C4-2B (cell line): ENCODE data around the gene FFAR2.

ENCODE experiments used
- CTCF ChIP-seq: fragments of 450-650 bp; conservative IDR thresholded peaks from 2 replicates; pipeline ENCODE4 v1.5.1; 2017; ENCODE audit warnings: mild to moderate bottlenecking
- ZFX ChIP-seq: fragments of 450-650 bp; IDR thresholded peaks from 2 replicates; pipeline ENCODE4 v1.6.1; 2017

GRCh38 chr19:35438527-35438926 is 9.5 kb upstream of the FFAR2 start:
- TF ChIP-seq CTCF, result no peak
- TF ChIP-seq ZFX, result no peak
